NCI-H524 (cell line): ENCODE measurements around the gene MMP25.

Source experiments
- DNase-seq, 2 experiments: peaks; one replicate each; lab custom pipeline; 2025; lab: John Stamatoyannopoulos, UW

The MMP25 gene

GRCh38 chr16:3017794-3018506, 28.4 kb upstream of the MMP25 start, which contains the start of gene CLDN6:
CLDN6 (minus strand) TSS chr16:3018183; CDS start chr16:3016021, 2,162 bp downstream.
- DNase-seq = peak; percentile 34 to 69

- DNase-seq = no peak
These were observed 26.6 kb upstream of the MMP25 start for GRCh38 chr16:3019594-3020246.

GRCh38 chr16:3020247-3020603, 26.1 kb upstream of the MMP25 start, which contains the start of gene TNFRSF12A:
TNFRSF12A (plus strand) TSS chr16:3020368; CDS start chr16:3020398, 30 bp downstream.
- DNase-seq = peak; percentile 39 to 77

- peak in 1 of 2 experiments; percentile 70 for DNase-seq
These were observed 25.5 kb upstream of the MMP25 start for GRCh38 chr16:3020604-3021448.

GRCh38 chr16:3021449-3022207, 24.7 kb upstream of the MMP25 start:
- peak; percentile 51 to 75 for DNase-seq

- no peak for DNase-seq
These were observed 24.1 kb upstream of the MMP25 start for GRCh38 chr16:3022208-3022683.

GRCh38 chr16:3022684-3023414, 23.5 kb upstream of the MMP25 start:
- DNase-seq = no peak

- no peak for DNase-seq
These were observed 23.0 kb upstream of the MMP25 start for GRCh38 chr16:3023415-3023668.

- peak; percentile 97 to 98 for DNase-seq
These were observed 22.5 kb upstream of the MMP25 start, which contains the start of the genes HCFC1R1 and THOC6 for GRCh38 chr16:3023669-3024478. HCFC1R1 (minus strand) TSS chr16:3023942; CDS start chr16:3023941, 1 bp downstream. THOC6 (plus strand) TSS chr16:3024035; CDS start chr16:3024327, 292 bp downstream.

- DNase-seq = no peak
These were observed 21.0 kb upstream of the MMP25 start for GRCh38 chr16:3025032-3026002.

- no peak for DNase-seq
These were observed 20.4 kb upstream of the MMP25 start for GRCh38 chr16:3026003-3026378.

- no peak for DNase-seq
These were observed 19.5 kb upstream of the MMP25 start for GRCh38 chr16:3026609-3027488.

GRCh38 chr16:3027489-3027795, 18.9 kb upstream of the MMP25 start:
- DNase-seq = no peak

- peak; percentile 86 to 93 for DNase-seq
These were observed 18.2 kb upstream of the MMP25 start for GRCh38 chr16:3027983-3028715.

GRCh38 chr16:3028716-3029319, 17.5 kb upstream of the MMP25 start:
- DNase-seq = peak in 1 of 2 experiments; percentile 59

GRCh38 chr16:3029491-3030221, 16.7 kb upstream of the MMP25 start:
- DNase-seq = no peak
